Measurements from ENCODE around the gene TRIM8.

Gene TRIM8

GRCh38 chr10:102616066-102616770 lies 28.1 kb upstream of the TRIM8 start:
- DNase-seq (ENCODE audit: low spot score) = no peak

- no peak for DNase-seq (ENCODE audit: low spot score)
These were observed 27.2 kb upstream of the TRIM8 start for GRCh38 chr10:102617041-102617440.

GRCh38 chr10:102617816-102618215 lies 26.5 kb upstream of the TRIM8 start:
- no peak for DNase-seq (ENCODE audit: low spot score)

- no peak for DNase-seq (ENCODE audit: low spot score)
These were observed 24.8 kb upstream of the TRIM8 start for GRCh38 chr10:102619281-102619981.

DNA sequence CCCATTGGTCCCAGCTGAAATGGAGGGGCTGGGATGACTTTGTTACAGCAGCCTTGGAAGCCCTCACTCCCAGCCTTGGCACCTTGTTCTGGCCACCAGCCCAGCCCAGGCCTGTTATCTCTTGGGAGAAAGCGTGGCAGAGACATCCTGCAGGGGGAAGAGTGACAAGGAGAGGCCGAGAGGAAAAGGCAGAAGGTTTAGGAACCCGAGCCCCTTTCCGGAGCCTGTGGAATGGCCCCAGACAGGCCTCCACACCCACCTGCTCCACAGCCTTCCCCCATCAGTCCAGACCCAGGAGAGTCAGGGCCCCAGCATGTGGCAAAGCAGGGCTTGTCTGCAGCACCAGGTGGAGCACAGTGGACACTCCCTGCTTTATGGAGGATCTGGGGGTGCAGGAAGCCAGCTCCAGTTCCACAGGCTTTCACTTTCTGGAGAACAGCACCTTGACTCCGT lies 24.1 kb upstream of the TRIM8 start:
- DNase-seq (ENCODE audit: low spot score) = no peak

DNA sequence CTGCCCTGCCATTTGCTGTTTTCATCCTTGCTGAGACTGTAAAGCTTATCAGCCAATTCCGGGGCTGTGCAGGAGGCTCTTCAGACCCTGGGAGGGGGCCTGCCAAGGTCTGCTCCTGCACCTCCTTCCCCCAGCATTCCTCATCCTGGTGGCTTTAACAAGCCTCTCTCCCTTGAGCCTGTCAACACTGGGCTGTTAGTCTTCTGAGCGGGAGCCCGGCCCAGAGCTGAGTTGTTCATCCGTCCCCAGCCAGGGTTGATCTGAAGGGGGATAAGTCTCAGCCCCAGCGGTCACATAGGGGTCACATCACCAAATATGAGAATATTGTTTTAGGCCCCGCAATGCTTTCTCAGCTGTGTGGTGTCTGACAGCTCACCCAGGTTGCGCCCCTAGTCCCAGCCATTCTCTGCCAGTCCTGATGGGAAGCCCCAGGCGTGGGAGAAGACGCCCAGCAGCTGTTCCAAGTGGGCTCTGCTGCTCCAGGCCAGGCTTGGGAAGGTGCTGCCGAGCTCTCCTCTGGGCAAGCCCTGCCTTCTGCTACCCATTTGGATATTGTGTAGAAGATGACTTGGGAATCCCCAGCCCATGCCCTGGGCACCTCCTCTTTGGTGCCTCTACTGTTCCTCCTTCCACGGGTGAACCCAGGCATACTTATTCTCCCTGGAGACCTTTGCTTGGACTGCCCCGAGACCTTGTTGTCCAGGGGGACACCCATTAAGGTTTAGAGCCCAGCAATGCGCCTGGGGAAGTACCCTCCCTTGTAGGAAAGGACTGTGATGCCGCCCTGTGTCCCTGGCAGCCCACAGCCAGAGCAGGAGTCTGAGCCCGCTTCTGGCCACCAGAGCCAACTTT lies 23.5 kb upstream of the TRIM8 start:
- DNase-seq (ENCODE audit: low spot score) = no peak

DNA sequence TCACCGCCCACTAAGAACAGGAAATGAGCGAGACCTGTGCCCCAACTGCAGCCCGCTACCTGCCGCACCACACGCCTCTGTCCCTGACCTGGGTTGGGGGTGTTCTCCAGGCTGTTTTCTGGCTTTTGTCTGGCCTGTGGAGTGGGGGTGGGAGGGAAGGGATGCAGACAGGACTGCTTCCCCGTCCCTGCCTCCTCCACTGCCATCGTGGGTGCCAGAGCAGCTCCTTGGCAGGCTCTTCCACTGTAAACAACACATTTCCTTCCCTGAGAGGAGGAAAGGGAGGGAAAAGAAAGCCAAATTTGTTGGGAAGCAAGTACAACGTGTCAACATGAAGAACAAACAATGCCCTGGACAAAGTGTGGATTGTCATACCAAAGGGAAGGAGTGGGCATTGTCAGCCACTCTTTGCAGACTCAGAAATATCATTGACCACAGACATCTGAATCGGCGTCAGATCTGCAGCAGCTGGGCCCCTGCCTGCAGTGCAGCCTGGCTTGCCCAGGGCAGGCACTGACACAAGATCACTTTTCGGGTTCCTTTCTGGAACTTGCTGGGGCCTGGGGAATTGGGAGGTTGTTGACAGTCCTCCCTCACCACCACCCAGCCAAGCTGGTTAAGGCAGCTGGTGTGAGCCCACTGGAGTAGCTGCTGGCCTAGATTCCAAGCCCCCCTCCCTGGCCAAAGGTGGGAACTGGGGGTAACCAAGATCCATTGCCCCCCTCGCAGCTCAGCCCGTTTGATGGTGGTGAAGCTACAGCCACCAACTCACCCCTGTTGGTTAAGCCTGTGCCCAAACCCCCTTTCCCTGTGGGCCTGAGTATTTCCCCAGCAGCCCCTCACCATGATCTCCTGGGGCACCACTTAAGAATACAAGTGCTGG lies 22.6 kb upstream of the TRIM8 start:
- no peak for DNase-seq (ENCODE audit: low spot score)

DNA sequence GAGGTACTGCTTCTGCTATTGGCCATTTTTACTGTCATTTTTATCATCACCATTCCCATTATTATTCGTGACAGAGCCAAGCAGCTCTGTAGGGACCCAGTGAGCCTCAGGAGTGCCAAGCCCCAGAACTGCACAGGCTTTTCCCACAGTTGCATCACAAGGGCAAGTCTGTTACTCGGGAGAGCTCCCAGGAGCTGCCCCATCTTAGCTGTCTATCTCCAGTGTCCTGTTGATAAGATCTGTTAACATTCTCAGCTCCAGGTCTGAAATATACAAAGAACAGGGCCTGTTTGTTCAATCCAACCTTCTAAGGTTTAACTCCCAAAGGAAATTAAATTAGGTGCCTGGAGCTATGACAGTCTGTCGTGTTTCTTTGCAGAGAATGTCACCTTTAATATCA lies 20.2 kb upstream of the TRIM8 start:
- no peak for DNase-seq (ENCODE audit: low spot score)

GRCh38 chr10:102624751-102625645 lies 19.3 kb upstream of the TRIM8 start:
- no peak for DNase-seq (ENCODE audit: low spot score)

- no peak for DNase-seq (ENCODE audit: low spot score)
These were observed 18.1 kb upstream of the TRIM8 start for GRCh38 chr10:102626026-102626685.

GRCh38 chr10:102627291-102627735 lies 17.0 kb upstream of the TRIM8 start:
- DNase-seq (ENCODE audit: low spot score) = no peak

DNA sequence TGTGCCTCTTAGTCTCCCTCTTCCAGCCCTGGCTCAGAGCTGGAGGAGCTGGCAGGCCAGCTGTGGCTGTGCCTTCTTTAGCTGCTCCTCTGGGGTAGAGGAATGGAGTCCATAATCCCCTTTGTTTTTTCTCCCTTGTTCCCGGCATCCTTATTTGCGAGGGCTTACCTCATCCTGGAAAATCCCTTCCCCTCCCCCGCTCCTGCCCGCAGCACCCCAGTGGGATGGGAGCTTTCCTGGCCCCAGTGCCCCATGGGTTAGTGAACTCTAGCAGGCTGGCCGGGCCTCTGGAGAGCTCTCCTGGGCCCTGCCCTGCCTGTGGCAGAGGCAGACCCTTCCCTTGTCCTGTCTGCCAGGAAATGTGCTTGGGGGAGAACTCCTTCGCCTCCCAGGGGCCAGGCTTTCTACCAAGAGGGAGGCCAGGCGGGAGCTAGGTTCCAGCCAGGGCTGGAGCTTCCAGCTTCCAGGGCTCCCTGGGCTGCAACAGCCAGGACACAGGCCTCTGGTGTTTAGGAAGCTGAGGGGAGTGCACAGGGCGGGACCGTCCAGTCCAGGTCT lies 16.5 kb upstream of the TRIM8 start:
- DNase-seq (ENCODE audit: low spot score) = no peak

GRCh38 chr10:102628451-102628911 lies 15.8 kb upstream of the TRIM8 start:
- DNase-seq (ENCODE audit: low spot score) = no peak

DNA sequence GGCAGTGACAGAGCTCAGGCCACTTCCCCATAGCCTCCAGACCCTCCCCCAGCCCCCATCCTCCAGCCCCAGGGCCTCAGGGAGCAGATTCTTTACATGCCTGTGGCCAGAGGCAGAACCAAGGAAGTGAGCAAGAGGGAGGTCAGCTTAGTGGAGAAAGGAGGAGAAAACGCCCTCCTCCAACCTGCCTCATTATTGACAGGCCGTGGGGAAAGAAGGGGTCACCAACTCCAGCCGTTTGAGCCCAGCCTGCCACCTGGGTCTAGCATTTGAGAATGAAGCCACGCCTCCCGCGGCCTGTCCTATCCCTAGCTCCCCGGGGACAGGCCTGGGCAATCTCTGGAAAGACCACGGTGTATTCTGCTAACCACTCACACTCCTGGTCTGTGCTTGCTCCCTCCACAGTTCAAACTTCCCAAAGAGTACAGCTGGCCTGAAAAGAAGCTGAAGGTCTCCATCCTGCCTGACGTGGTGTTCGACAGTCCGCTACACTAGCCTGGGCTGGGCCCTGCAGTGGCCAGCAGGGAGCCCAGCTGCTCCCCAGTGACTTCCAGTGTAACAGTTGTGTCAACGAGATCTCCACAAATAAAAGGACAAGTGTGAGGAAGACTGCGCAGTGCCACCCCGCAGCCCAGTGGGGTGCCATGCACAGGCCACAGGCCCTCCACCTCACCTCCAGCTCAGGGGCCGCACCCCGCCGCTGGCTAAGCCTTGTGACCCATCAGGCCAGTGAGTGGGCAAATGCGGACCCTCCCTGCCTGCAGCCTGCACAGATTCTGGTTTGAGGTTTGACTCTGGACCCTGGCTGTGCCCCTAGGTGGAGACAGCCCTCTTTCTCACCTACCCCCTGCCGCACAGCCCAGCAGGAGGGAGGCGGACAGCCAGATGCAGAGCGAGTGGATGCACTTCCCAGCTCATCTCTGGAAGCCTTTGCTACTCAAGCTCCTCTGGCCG lies 14.3 kb upstream of the TRIM8 start:
- no peak for DNase-seq (ENCODE audit: low spot score)

- no peak for DNase-seq (ENCODE audit: low spot score)
These were observed 13.6 kb upstream of the TRIM8 start for GRCh38 chr10:102630663-102631062.

GRCh38 chr10:102631525-102632393 lies 12.5 kb upstream of the TRIM8 start:
- DNase-seq (ENCODE audit: low spot score) = no peak

GRCh38 chr10:102632394-102633111 lies 11.7 kb upstream of the TRIM8 start:
- no peak for DNase-seq (ENCODE audit: low spot score)

Measured in NAMALWA (cell line).